OCI-LY1 (cell line): Measurements from ENCODE around the gene BCL2L12.

Experiments used
- H2AFZ ChIP-seq: fragments of 200-600 bp; sonication (generic), shearing (Covaris generic); 2 replicates; pipeline ENCODE4 v1.6.0; 2014; ENCODE audit warnings: antibody characterized with exemption, mild to moderate bottlenecking, low read length
- H3F3A ChIP-seq: fragments of 200-600 bp; sonication (generic), shearing (Covaris generic); 2 replicates; pipeline ENCODE4 v1.6.0; 2014; ENCODE audit warnings: mild to moderate bottlenecking, antibody characterized with exemption, low read length, moderate library complexity; ENCODE audit not compliant: insufficient read depth
- H3K27ac ChIP-seq: fragments of 200-600 bp; sonication (generic); 2 replicates; pipeline ENCODE4 v1.5.1; 2014; ENCODE audit warnings: low read length, mixed run types, mild to moderate bottlenecking, low read depth; ENCODE audit not compliant: poor library complexity, severe bottlenecking
- H3K27me3 ChIP-seq: fragments of 200-600 bp; sonication (generic); 2 replicates; pipeline ENCODE4 v1.6.0; 2014; ENCODE audit warnings: antibody characterized with exemption, mild to moderate bottlenecking, low read length, moderate library complexity; ENCODE audit not compliant: insufficient read depth
- H3K36me3 ChIP-seq: fragments of 200-600 bp; sonication (generic); 2 replicates; pipeline ENCODE4 v1.6.1; 2014; ENCODE audit warnings: mild to moderate bottlenecking, antibody characterized with exemption, low read length, moderate library complexity, mixed read lengths; ENCODE audit not compliant: insufficient read depth
- H3K4me1 ChIP-seq: fragments of 200-600 bp; sonication (generic); 2 replicates; pipeline ENCODE4 v1.5.1; 2014; ENCODE audit warnings: mild to moderate bottlenecking, low read length, moderate library complexity; ENCODE audit not compliant: insufficient read depth, severe bottlenecking
- H3K4me2 ChIP-seq: fragments of 200-600 bp; sonication (generic), shearing (Covaris generic); 2 replicates; pipeline ENCODE4 v1.6.1; 2014; ENCODE audit warnings: low read length
- H3K4me3 ChIP-seq: fragments of 200-600 bp; sonication (generic); 2 replicates; pipeline ENCODE4 v1.5.1; 2014; ENCODE audit warnings: low read length, low read depth, mild to moderate bottlenecking, mixed read lengths; ENCODE audit not compliant: poor library complexity, severe bottlenecking
- H3K79me2 ChIP-seq: fragments of 200-600 bp; shearing (Covaris generic); 2 replicates; pipeline ENCODE4 v1.6.1; 2016; ENCODE audit warnings: mixed run types, low read length, mixed read lengths; ENCODE audit not compliant: insufficient read depth
- H3K9ac ChIP-seq: fragments of 200-600 bp; sonication (generic), shearing (Covaris generic); 2 replicates; pipeline ENCODE4 v1.6.1; 2014; ENCODE audit warnings: mild to moderate bottlenecking, low read length, mixed read lengths
- H3K9me2 ChIP-seq: fragments of 200-600 bp; sonication (generic), shearing (Covaris generic); 2 replicates; pipeline ENCODE4 v1.6.1; 2014; ENCODE audit warnings: low read depth, mild to moderate bottlenecking, low read length, mixed read lengths
- H3K9me3 ChIP-seq: fragments of 200-600 bp; shearing (Covaris generic); 2 replicates; pipeline ENCODE4 v1.6.1; 2014; ENCODE audit warnings: low read length, mixed read lengths
- H4K20me1 ChIP-seq: fragments of 200-600 bp; sonication (generic), shearing (Covaris generic); 2 replicates; pipeline ENCODE4 v1.6.0; 2016; ENCODE audit warnings: mild to moderate bottlenecking, low read length; ENCODE audit not compliant: insufficient read depth
- CTCF ChIP-seq: fragments of 200-600 bp; sonication (generic), shearing (Covaris generic); IDR thresholded peaks from 2 replicates; pipeline ENCODE4 v1.5.1; 2017; ENCODE audit warnings: mild to moderate bottlenecking, antibody characterized with exemption, low read length, moderate library complexity, mixed read lengths
- EZH2 ChIP-seq: fragments of 200-600 bp; sonication (generic), shearing (Covaris generic); IDR thresholded peaks from 2 replicates; pipeline ENCODE4 v1.8.0; 2017; ENCODE audit warnings: borderline replicate concordance, mixed run types, mild to moderate bottlenecking, antibody characterized with exemption, low read length, moderate library complexity, mixed read lengths

BCL2L12 gene

GRCh38 chr19:49664171-49665035 lies 1.3 kb upstream of the BCL2L12 start:
- Histone ChIP-seq H3F3A (no peaks in the 10 kb centered on the region), H3K9me3 (no peaks in the 10 kb centered on the region), H3K27ac (peak overlapping the region; percentile 83), H3K4me3 (peak overlapping the region; percentile 83), H3K36me3 (peaks cover 50% of the 10 kb centered on the region), H3K79me2 (0 out of 2 replicates have a peak, but pooled peaks cover 5% of the 10 kb centered on the region), H4K20me1 (no peaks in the 10 kb centered on the region), H3K4me2 (peak overlapping the region; percentile 80), H3K9me2 (no peaks in the 10 kb centered on the region), H3K4me1 (peaks cover 23% of the 10 kb centered on the region), H2AFZ (no peak overlapping the region), H3K27me3 (no peaks in the 10 kb centered on the region), H3K9ac (peak overlapping the region; percentile 91)
- TF ChIP-seq CTCF: no peak
- no peak for TF ChIP-seq EZH2

- 0 out of 2 replicates have a peak, but pooled peaks cover 5% of the 10 kb centered on the region for H3K79me2 ChIP-seq
- H3K4me2 ChIP-seq: peak overlapping the region; percentile 80
- no peak overlapping the region for H2AFZ ChIP-seq
- no peaks in the 10 kb centered on the region for H3F3A ChIP-seq
- peak overlapping the region; percentile 83 for H3K4me3 ChIP-seq
- peaks cover 49% of the 10 kb centered on the region for H3K36me3 ChIP-seq
- TF ChIP-seq CTCF (no peak), EZH2 (no peak)
- H3K27ac ChIP-seq: peak overlapping the region; percentile 83
- no peaks in the 10 kb centered on the region for H3K27me3 ChIP-seq
- H3K9ac ChIP-seq: peak overlapping the region; percentile 91
- no peaks in the 10 kb centered on the region for H3K9me3 ChIP-seq
- no peaks in the 10 kb centered on the region for H3K9me2 ChIP-seq
- no peaks in the 10 kb centered on the region for H4K20me1 ChIP-seq
- H3K4me1 ChIP-seq: peaks cover 23% of the 10 kb centered on the region
Measured at GRCh38 chr19:49665036-49665350, 740 bp upstream of the BCL2L12 start.

- H3K9me3 ChIP-seq: no peaks in the 10 kb centered on the region
- H4K20me1 ChIP-seq: no peaks in the 10 kb centered on the region
- H2AFZ ChIP-seq: no peak overlapping the region
- peak overlapping the region; percentile 83 for H3K4me3 ChIP-seq
- TF ChIP-seq EZH2 (no peak), CTCF (no peak)
- H3K9ac ChIP-seq: peak overlapping the region; percentile 91
- 0 out of 2 replicates have a peak, but pooled peaks cover 5% of the 10 kb centered on the region for H3K79me2 ChIP-seq
- H3K4me2 ChIP-seq: peak overlapping the region; percentile 80
- peaks cover 23% of the 10 kb centered on the region for H3K4me1 ChIP-seq
- H3K9me2 ChIP-seq: no peaks in the 10 kb centered on the region
- no peaks in the 10 kb centered on the region for H3F3A ChIP-seq
- peak overlapping the region; percentile 83 for H3K27ac ChIP-seq
- H3K27me3 ChIP-seq: no peaks in the 10 kb centered on the region
- H3K36me3 ChIP-seq: peaks cover 45% of the 10 kb centered on the region
Measured at GRCh38 chr19:49666120-49666444, 349 bp downstream of the BCL2L12 start.
